ENCODE data around the gene PCDHGA11. TPM values are rescaled to one million over a fixed set of nuclear protein-coding genes. Genes with fewer than 3 reads are reported as not detected.

Gene PCDHGA11
- total and polyA plus RNA-seq, 9 of the 15 experiments (the other 6 are each of a cell fraction or from before 2014, with no cell fraction given) = 0.04 to 0.07 (median 0.04) TPM; not detected in 4

- TF ChIP-seq CHD7 (IDR thresholded peaks at IDR 0.05; ENCODE audit: low read depth, low read length) (no peak), VEZF1 (CRISPR knock-in tag; IDR thresholded peaks at IDR 0.05) (peak; percentile 11; the same call in 1 of the 2 replicates), CAMTA2 (CRISPR knock-in tag; conservative IDR thresholded peaks at IDR 0.05) (no peak), CREB3L1 (IDR thresholded peaks at IDR 0.05; ENCODE audit: borderline replicate concordance, low read depth) (no peak), GATAD2A (IDR thresholded peaks at IDR 0.05) (no peak), SRSF9 (IDR thresholded peaks at IDR 0.05; ENCODE audit: borderline replicate concordance, low read depth, low read length) (no peak), EHMT2 (IDR thresholded peaks at IDR 0.05) (no peak), CTCF (IDR thresholded peaks at IDR 0.05 in 2 of 3, conservative IDR thresholded peaks at IDR 0.05 in 1 of 3; ENCODE audit: insufficient read depth in 2 of 3, low read depth in 1 of 3, low read length in 3 of 3) (peak; percentile 63 to 80 (median 74)), SMC3 (conservative IDR thresholded peaks at IDR 0.05; ENCODE audit: insufficient read depth, low read depth, low read length) (0 out of 2 replicates have a peak, but pooled peaks have one; percentile 14), SMAD1 (IDR thresholded peaks at IDR 0.05; ENCODE audit: low read depth, low read length, partially characterized antibody) (no peak), MTA3 (IDR thresholded peaks at IDR 0.05; ENCODE audit: borderline replicate concordance) (no peak)
These were observed at the start of gene PCDHGA11 (continued) for GRCh38 chr5:141420855-141421488.
